ENCODE measurements around the gene SLIT3. TPM values are rescaled to one million over a fixed set of nuclear protein-coding genes. Genes with fewer than 3 reads are reported as not detected.

The SLIT3 gene
- total RNA-seq, 4 donors from 2014 or later = 28.4 to 77.2 (median 63.8) TPM

- Histone ChIP-seq H3K27me3 (no peaks in the 10 kb centered on the region), H3K27ac (no peak overlapping the region), H3K36me3 (no peaks in the 10 kb centered on the region), H3K9me3 (no peaks in the 10 kb centered on the region), H3K4me3 (replicated peaks in 1 of 3) (no peak overlapping the region), H3K4me1 (peaks cover 22 to 24% of the 10 kb centered on the region in 2 donors)
- no peak for DNase-seq
- intact Hi-C loops (cut with DNase I) = no loop called here
- TF ChIP-seq CTCF (IDR thresholded peaks at IDR 0.05) (no peak), POLR2A (IDR thresholded peaks at IDR 0.05) (no peak)
- 86 to 92% methylated on average over 6 of the region's 6 CpGs for WGBS, 2 donors
These were observed 81.0 kb downstream of the SLIT3 start for GRCh38 chr5:169219961-169220360.

- TF ChIP-seq CTCF (IDR thresholded peaks at IDR 0.05) (no peak), POLR2A (IDR thresholded peaks at IDR 0.05) (no peak)
- Histone ChIP-seq H3K27me3 (no peaks in the 10 kb centered on the region), H3K4me3 (replicated peaks in 1 of 3) (no peak overlapping the region), H3K27ac (no peak overlapping the region), H3K9me3 (no peaks in the 10 kb centered on the region), H3K4me1 (peaks cover 18 to 20% of the 10 kb centered on the region in 2 donors), H3K36me3 (no peaks in the 10 kb centered on the region)
- WGBS, 2 donors = 76 to 79% methylated on average over 5 of the region's 5 CpGs
- intact Hi-C loops (cut with DNase I) = no loop called here
- DNase-seq = no peak
These were observed 81.6 kb downstream of the SLIT3 start for GRCh38 chr5:169219351-169219750.

GRCh38 chr5:169218861-169219260 is 82.1 kb downstream of the SLIT3 start:
- Histone ChIP-seq H3K4me3 (replicated peaks in 1 of 3) (no peak overlapping the region), H3K9me3 (no peaks in the 10 kb centered on the region), H3K4me1 (peaks cover 13 to 15% of the 10 kb centered on the region in 2 donors), H3K36me3 (no peaks in the 10 kb centered on the region), H3K27me3 (no peaks in the 10 kb centered on the region), H3K27ac (no peak overlapping the region)
- DNase-seq = no peak
- WGBS, 2 donors = 55 to 68% methylated on average over 4 of the region's 4 CpGs
- no peak for TF ChIP-seq POLR2A (IDR thresholded peaks at IDR 0.05)
- TF ChIP-seq CTCF (IDR thresholded peaks at IDR 0.05) = no peak
- intact Hi-C loops (cut with DNase I) = no loop called here

GRCh38 chr5:169218176-169218575 is 82.8 kb downstream of the SLIT3 start:
- H3K4me3 ChIP-seq (replicated peaks in 1 of 3) = no peak overlapping the region
- TF ChIP-seq CTCF (IDR thresholded peaks at IDR 0.05) = no peak
- TF ChIP-seq POLR2A (IDR thresholded peaks at IDR 0.05) = no peak
- WGBS, 2 donors = 79 to 93% methylated on average over 2 of the region's 2 CpGs
- H3K4me1 ChIP-seq = peaks cover 8 to 9% of the 10 kb centered on the region in 2 donors
- intact Hi-C loops (cut with DNase I) = no loop called here
- peak in 1 of 2 donors; percentile 8 for DNase-seq
- no peaks in the 10 kb centered on the region for H3K36me3 ChIP-seq
- H3K27me3 ChIP-seq = no peaks in the 10 kb centered on the region
- H3K27ac ChIP-seq = no peak overlapping the region
- no peaks in the 10 kb centered on the region for H3K9me3 ChIP-seq

- Histone ChIP-seq H3K27ac (no peak overlapping the region), H3K36me3 (no peaks in the 10 kb centered on the region), H3K9me3 (no peaks in the 10 kb centered on the region), H3K4me3 (replicated peaks in 1 of 3) (no peak overlapping the region), H3K27me3 (no peaks in the 10 kb centered on the region), H3K4me1 (peaks cover 0 to 7% of the 10 kb centered on the region in 2 donors)
- WGBS, 2 donors = 69 to 80% methylated on average over 8 of the region's 8 CpGs
- no peak for DNase-seq
- TF ChIP-seq CTCF (IDR thresholded peaks at IDR 0.05) (no peak), POLR2A (IDR thresholded peaks at IDR 0.05) (no peak)
- intact Hi-C loops (cut with DNase I) = no loop called here
These were observed 84.1 kb downstream of the SLIT3 start for GRCh38 chr5:169216866-169217265.
